Neural crest cell (in vitro differentiated cells): ENCODE results near the gene BCL2L11. TPM values are rescaled to one million over a fixed set of nuclear protein-coding genes. Genes with fewer than 3 reads are reported as not detected.

ENCODE experiments used
- DNase-seq: peaks from one replicate; pipeline ENCODE4 v3.0.0; 2021; ENCODE audit warnings: low read depth, mixed read lengths, low spot score
- H3K27ac Mint-ChIP-seq: one replicate; pipeline ENCODE4 v1.8.0; 2021; ENCODE audit warnings: mild to moderate bottlenecking, mixed read lengths; ENCODE audit not compliant: unreplicated experiment
- H3K27me3 Mint-ChIP-seq: 2 replicates; pipeline ENCODE4 v1.8.0; 2021; ENCODE audit warnings: low read depth, mild to moderate bottlenecking, mixed read lengths
- H3K36me3 Mint-ChIP-seq: 2 replicates; pipeline ENCODE4 v1.8.0; 2021; ENCODE audit warnings: low read depth, mild to moderate bottlenecking, mixed read lengths
- H3K4me1 Mint-ChIP-seq: 2 replicates; pipeline ENCODE4 v1.8.0; 2021; ENCODE audit warnings: mixed read lengths
- H3K4me3 Mint-ChIP-seq: one replicate; pipeline ENCODE4 v1.8.0; 2021; ENCODE audit warnings: mild to moderate bottlenecking, mixed read lengths
- H3K9me3 Mint-ChIP-seq: 2 replicates; pipeline ENCODE4 v1.8.0; 2021; ENCODE audit warnings: mixed read lengths
- total RNA-seq: library from RNA; stranded (reverse); gene quantifications from 2 replicates; pipeline ENCODE4 v1.2.1, GENCODE V29; 2021
- TF ChIP-seq, protein P1 (sequence below): fragments of 200-600 bp; sonication (generic); conservative IDR thresholded peaks from 2 replicates; pipeline ENCODE4 v1.5.0; 2021; ENCODE audit warnings: antibody characterized with exemption, mild to moderate bottlenecking

BCL2L11 gene
- total RNA-seq, 1 donor from 2014 or later = 16.4 TPM

DNA sequence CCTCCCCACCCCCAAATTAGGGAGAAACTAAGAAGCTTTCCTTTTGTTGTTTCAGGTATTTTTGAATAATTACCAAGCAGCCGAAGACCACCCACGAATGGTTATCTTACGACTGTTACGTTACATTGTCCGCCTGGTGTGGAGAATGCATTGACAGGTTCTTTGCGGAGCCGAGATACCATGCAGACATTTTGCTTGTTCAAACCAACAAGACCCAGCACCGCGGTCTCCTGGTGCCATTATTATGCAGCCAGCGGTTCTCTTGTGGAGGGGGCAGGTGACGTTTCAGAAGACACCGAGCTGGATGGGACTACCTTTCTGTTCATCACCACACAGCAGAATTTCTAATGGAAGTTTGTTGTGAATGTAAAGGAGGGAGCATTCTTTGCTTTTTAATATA is 43.4 kb downstream of the BCL2L11 start:
- Mint-ChIP-seq H3K27me3 (no peaks in the 10 kb centered on the region), H3K4me1 (peaks cover 31% of the 10 kb centered on the region), H3K4me3 (no peak overlapping the region), H3K27ac (no peak overlapping the region), H3K36me3 (peaks cover 15% of the 10 kb centered on the region), H3K9me3 (no peaks in the 10 kb centered on the region)
- no peak for DNase-seq
- TF ChIP-seq, protein P1, sequence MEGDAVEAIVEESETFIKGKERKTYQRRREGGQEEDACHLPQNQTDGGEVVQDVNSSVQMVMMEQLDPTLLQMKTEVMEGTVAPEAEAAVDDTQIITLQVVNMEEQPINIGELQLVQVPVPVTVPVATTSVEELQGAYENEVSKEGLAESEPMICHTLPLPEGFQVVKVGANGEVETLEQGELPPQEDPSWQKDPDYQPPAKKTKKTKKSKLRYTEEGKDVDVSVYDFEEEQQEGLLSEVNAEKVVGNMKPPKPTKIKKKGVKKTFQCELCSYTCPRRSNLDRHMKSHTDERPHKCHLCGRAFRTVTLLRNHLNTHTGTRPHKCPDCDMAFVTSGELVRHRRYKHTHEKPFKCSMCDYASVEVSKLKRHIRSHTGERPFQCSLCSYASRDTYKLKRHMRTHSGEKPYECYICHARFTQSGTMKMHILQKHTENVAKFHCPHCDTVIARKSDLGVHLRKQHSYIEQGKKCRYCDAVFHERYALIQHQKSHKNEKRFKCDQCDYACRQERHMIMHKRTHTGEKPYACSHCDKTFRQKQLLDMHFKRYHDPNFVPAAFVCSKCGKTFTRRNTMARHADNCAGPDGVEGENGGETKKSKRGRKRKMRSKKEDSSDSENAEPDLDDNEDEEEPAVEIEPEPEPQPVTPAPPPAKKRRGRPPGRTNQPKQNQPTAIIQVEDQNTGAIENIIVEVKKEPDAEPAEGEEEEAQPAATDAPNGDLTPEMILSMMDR = no peak

DNA sequence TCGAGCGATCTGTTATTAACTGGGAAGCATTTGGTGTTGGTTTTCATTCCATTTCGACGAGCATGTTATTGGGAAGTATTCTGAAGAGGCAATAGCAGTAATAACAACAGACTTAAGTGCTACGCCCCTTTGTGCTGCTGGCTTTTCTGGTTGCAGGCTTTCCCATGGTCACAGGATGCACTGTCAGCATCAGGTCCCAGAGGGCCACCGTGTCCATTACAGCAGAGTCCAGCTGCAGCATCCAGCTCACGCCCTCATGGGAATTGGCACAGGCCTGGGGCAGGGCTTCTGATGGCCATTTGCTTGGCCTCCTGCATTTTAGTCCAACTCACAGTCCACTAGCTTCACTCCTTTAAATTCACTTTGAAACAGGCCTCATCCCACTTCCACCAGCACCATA is 44.4 kb downstream of the BCL2L11 start:
- Mint-ChIP-seq H3K36me3 (peaks cover 13% of the 10 kb centered on the region), H3K9me3 (no peaks in the 10 kb centered on the region), H3K4me1 (peaks cover 23% of the 10 kb centered on the region), H3K4me3 (no peak overlapping the region), H3K27me3 (no peaks in the 10 kb centered on the region), H3K27ac (no peak overlapping the region)
- TF ChIP-seq, protein P1 = no peak
- no peak for DNase-seq

DNA sequence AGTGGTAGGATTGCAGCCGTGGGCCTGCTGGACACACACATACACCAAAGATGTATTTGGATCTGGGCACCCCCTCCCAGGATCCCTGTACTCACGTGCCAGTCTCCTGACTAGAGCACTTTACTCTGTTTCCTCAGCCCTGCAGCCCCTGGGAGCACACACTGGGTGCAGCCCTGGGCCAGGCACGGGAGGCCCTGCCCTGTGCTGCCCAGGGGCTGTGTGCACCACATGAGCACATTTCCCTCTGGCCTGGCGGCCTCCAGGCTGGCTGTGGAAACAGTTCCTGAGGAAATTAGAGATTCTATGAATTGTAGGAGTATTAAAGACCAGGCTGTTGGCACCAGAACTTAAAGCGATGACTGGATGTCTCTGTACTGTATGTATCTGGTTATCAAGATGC is 45.4 kb downstream of the BCL2L11 start:
- peaks cover 24% of the 10 kb centered on the region for H3K4me1 Mint-ChIP-seq

GRCh38 chr2:111167076-111167862 is 46.6 kb downstream of the BCL2L11 start:
- Mint-ChIP-seq H3K4me3 (no peak overlapping the region), H3K27me3 (no peaks in the 10 kb centered on the region), H3K4me1 (peaks cover 27% of the 10 kb centered on the region), H3K27ac (no peak overlapping the region), H3K36me3 (peaks cover 10% of the 10 kb centered on the region), H3K9me3 (no peaks in the 10 kb centered on the region)
- DNase-seq = no peak
- TF ChIP-seq, protein P1 = no peak

More for the DNA sequence above, 45.4 kb downstream of the BCL2L11 start:
- Mint-ChIP-seq H3K27ac (no peak overlapping the region), H3K4me3 (no peak overlapping the region), H3K36me3 (peaks cover 10% of the 10 kb centered on the region), H3K27me3 (no peaks in the 10 kb centered on the region), H3K9me3 (no peaks in the 10 kb centered on the region)
- DNase-seq = no peak
- TF ChIP-seq, protein P1 = no peak

- no peak overlapping the region for H3K4me3 Mint-ChIP-seq
- no peaks in the 10 kb centered on the region for H3K27me3 Mint-ChIP-seq
- peaks cover 9% of the 10 kb centered on the region for H3K36me3 Mint-ChIP-seq
- peaks cover 23% of the 10 kb centered on the region for H3K4me1 Mint-ChIP-seq
- no peak overlapping the region for H3K27ac Mint-ChIP-seq
- H3K9me3 Mint-ChIP-seq = no peaks in the 10 kb centered on the region
- DNase-seq = no peak
- TF ChIP-seq, protein P1 = no peak
Observed at GRCh38 chr2:111167863-111168162, 47.1 kb downstream of the BCL2L11 start.
